SU-DHL-6 (cell line): ENCODE measurements around the gene APC2.

ENCODE experiments used
- EZH2phosphoT487 ChIP-seq: fragments of 200-600 bp; sonication (generic), shearing (Covaris generic); conservative IDR thresholded peaks from 2 replicates; pipeline ENCODE4 v1.6.1; 2018; ENCODE audit warnings: mild to moderate bottlenecking, antibody characterized with exemption, low read length, moderate library complexity, mixed read lengths
- TF ChIP-seq, protein P1 (sequence below): fragments of 200-600 bp; sonication (generic); IDR thresholded peaks from one replicate; pipeline ENCODE4 v1.5.1; 2017; ENCODE audit warnings: antibody characterized with exemption, mild to moderate bottlenecking, low read length, moderate library complexity; ENCODE audit not compliant: insufficient read depth, poor library complexity, severe bottlenecking

DNA sequence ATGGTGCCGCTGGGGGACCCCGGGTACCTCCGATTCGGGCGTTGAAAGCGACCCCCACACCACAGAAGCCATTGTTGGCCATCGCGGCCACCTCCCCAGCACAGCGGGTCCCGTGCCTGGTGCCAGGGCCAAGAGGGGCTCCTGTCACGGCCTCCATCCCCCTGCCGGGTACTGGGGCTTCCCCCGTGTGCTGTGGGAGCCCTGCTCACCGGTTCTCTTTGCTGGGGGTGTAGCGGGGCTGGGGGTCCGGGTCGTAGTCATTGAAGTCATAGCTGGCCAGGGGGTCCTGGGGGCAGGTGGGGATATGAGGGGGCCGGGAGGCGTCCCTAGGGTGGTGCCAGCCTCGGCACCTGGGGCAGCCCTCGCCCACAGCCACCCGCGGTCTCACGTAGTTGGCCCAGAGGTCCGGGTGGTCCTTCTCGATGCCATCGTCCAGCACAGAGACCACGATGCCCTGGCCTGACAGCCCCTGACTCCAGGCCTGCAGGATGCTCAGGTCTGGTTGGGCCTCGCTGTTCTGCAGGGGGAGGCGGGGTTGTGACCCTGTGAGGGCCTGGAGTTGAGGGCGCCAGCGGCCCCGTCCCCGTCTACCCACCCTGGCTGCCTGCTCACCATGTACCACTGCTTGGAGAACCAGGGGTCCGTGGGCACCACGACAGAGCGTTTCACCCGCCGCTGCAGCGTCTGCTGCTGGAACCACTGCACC, 37.8 kb downstream of the APC2 start:
- TF ChIP-seq, protein P1, sequence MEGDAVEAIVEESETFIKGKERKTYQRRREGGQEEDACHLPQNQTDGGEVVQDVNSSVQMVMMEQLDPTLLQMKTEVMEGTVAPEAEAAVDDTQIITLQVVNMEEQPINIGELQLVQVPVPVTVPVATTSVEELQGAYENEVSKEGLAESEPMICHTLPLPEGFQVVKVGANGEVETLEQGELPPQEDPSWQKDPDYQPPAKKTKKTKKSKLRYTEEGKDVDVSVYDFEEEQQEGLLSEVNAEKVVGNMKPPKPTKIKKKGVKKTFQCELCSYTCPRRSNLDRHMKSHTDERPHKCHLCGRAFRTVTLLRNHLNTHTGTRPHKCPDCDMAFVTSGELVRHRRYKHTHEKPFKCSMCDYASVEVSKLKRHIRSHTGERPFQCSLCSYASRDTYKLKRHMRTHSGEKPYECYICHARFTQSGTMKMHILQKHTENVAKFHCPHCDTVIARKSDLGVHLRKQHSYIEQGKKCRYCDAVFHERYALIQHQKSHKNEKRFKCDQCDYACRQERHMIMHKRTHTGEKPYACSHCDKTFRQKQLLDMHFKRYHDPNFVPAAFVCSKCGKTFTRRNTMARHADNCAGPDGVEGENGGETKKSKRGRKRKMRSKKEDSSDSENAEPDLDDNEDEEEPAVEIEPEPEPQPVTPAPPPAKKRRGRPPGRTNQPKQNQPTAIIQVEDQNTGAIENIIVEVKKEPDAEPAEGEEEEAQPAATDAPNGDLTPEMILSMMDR: no peak
- no peak for TF ChIP-seq EZH2phosphoT487
